K562 (cell line): ENCODE results near the gene CLTA. TPM values are rescaled to one million over a fixed set of nuclear protein-coding genes. Genes with fewer than 3 reads are reported as not detected.

Source experiments
- ATAC-seq: fragments of 200-7000 bp; cut with Tn5 transposase; 3 replicates; pipeline ENCODE4 v1.9.1; 2020; ENCODE audit warnings: moderate library complexity
- BruUV-seq: library from RNA; stranded (reverse); fragments of 400-500 nt; replicated peaks from 2 replicates; lab custom pipeline; 2021; lab: Mats Ljungman, UMichigan
- CTCF ChIA-PET: fragments of 300-600 bp; formaldehyde crosslinking; extraction: SDS; loops from one replicate; lab custom pipeline; 2021; ENCODE audit warnings: low intra/inter-chr PET ratio; lab: Yijun Ruan, JAX
- POLR2A ChIA-PET: fragments of 300-600, 350-650 bp; sonication (Branson Sonifier 250); formaldehyde crosslinking; extraction: SDS; loops from one replicate; lab custom pipeline; 2021; ENCODE audit warnings: antibody characterized with exemption, inconsistent platforms; lab: Yijun Ruan, JAX
- DNase-seq, 4 experiments: peaks; one replicate each; pipeline versions ENCODE4 v3.0.0 to v3.0.0-alpha.2; 2011 to 2018; ENCODE audit warnings: low spot score in 3 of 4, mixed read lengths in 3 of 4; ENCODE audit errors: extremely low read depth in 1 of 4
- FAIRE-seq: peaks from 2 replicates; lab custom pipeline; 2011; peaks lifted over from hg19 to GRCh38; lab: Jason Lieb, UNC
- H2AFZ ChIP-seq: 2 replicates; pipeline ENCODE4 v1.6.0; 2011; ENCODE audit warnings: low read depth, low read length, control low read depth, inconsistent platforms
- H3K27ac ChIP-seq: fragments of 200-600 bp; 3 replicates; pipeline ENCODE4 v1.8.0; 2011; ENCODE audit warnings: low read depth, mild to moderate bottlenecking, control low read depth, inconsistent platforms, low read length, moderate library complexity, mixed read lengths; ENCODE audit errors: extremely low read depth
- H3K27me3 ChIP-seq, 2 experiments: fragments of 300-600 bp in 1 of 2; 2 replicates in 1 of 2; 3 replicates in 1 of 2; pipeline versions ENCODE4 v1.6.0 to v1.8.0; 2011; ENCODE audit warnings: inconsistent platforms in 2 of 2, low read length in 2 of 2, mild to moderate bottlenecking in 1 of 2, mixed read lengths in 1 of 2, moderate library complexity in 1 of 2; ENCODE audit not compliant: control insufficient read depth in 2 of 2, insufficient read depth in 2 of 2
- H3K36me3 ChIP-seq: fragments of 300-600 bp; 3 replicates; pipeline ENCODE4 v1.8.0; 2011; ENCODE audit warnings: mild to moderate bottlenecking, low read length, inconsistent platforms; ENCODE audit not compliant: control insufficient read depth, insufficient read depth
- H3K4me1 ChIP-seq, 2 experiments: fragments of 200-600 bp in 1 of 2; replicated peaks in 1 of 2; 2 replicates in 1 of 2; 3 replicates in 1 of 2; pipeline versions ENCODE4 v1.5.1 to v1.8.0; 2011; ENCODE audit warnings: inconsistent platforms in 2 of 2, low read length in 2 of 2, mild to moderate bottlenecking in 1 of 2, mixed read lengths in 1 of 2, moderate library complexity in 1 of 2; ENCODE audit not compliant: control insufficient read depth in 2 of 2, insufficient read depth in 2 of 2
- H3K4me2 ChIP-seq: 2 replicates; pipeline ENCODE4 v1.6.1; 2011; ENCODE audit warnings: low read length, control low read depth, inconsistent platforms, mixed read lengths; ENCODE audit not compliant: insufficient read depth
- H3K4me3 ChIP-seq: fragments of 200-600 bp; sonication (generic), shearing (Covaris generic); 2 replicates; pipeline ENCODE4 v1.5.1; 2016; ENCODE audit warnings: control low read depth, inconsistent platforms
- H3K79me2 ChIP-seq: fragments of 200-600 bp; 3 replicates; pipeline ENCODE4 v1.8.0; 2011; ENCODE audit warnings: low read length, inconsistent platforms; ENCODE audit not compliant: control insufficient read depth, insufficient read depth
- H3K9ac ChIP-seq, 2 experiments: 2 replicates each; pipeline versions ENCODE4 v1.6.0 to v1.6.1; 2011; ENCODE audit warnings: low read depth in 2 of 2, low read length in 2 of 2, control low read depth in 1 of 2, inconsistent platforms in 1 of 2, mild to moderate bottlenecking in 1 of 2, mixed read lengths in 1 of 2; ENCODE audit not compliant: insufficient read depth in 1 of 2
- H3K9me1 ChIP-seq: one replicate; pipeline ENCODE4 v1.6.0; 2011; ENCODE audit warnings: inconsistent platforms, mild to moderate bottlenecking, low read length, moderate library complexity; ENCODE audit not compliant: control insufficient read depth, insufficient read depth
- H3K9me3 ChIP-seq: replicated peaks from 2 replicates; pipeline ENCODE4 v1.5.1; 2011; ENCODE audit warnings: low read depth, low read length, inconsistent platforms; ENCODE audit not compliant: control insufficient read depth, insufficient read depth
- H4K20me1 ChIP-seq: replicated peaks from 2 replicates; pipeline ENCODE4 v1.6.1; 2011; ENCODE audit warnings: low read length, inconsistent platforms, mixed read lengths; ENCODE audit not compliant: control insufficient read depth, insufficient read depth
- ADNP ChIP-seq: fragments of 200-800 bp; sonication (Bioruptor generic); IDR thresholded peaks from 2 replicates; pipeline ENCODE4 v1.6.1; 2016; ENCODE audit warnings: missing genetic modification characterization, missing compliant biosample characterization
- CCAR2 ChIP-seq: fragments of 200-400 bp; formaldehyde crosslinking; IDR thresholded peaks from 2 replicates; pipeline ENCODE4 v1.6.1; 2017; ENCODE audit warnings: mild to moderate bottlenecking, low read depth, low read length
- CSDE1 ChIP-seq, 2 experiments: fragments of 450-650 bp; IDR thresholded peaks; 2 replicates each; pipeline ENCODE4 v1.6.1; 2016; ENCODE audit warnings: mild to moderate bottlenecking in 1 of 2
- CTCF ChIP-seq, 3 experiments: IDR thresholded peaks in 2 of 3; conservative IDR thresholded peaks in 1 of 3; 2 replicates each; pipeline ENCODE4 v1.5.1; 2011 to 2012; ENCODE audit warnings: low read length in 3 of 3, mild to moderate bottlenecking in 3 of 3, control low read depth in 2 of 3, improper control_type of control experiment in 1 of 3, inconsistent platforms in 1 of 3, low read depth in 1 of 3, mixed read lengths in 1 of 3, moderate library complexity in 1 of 3; ENCODE audit not compliant: insufficient read depth in 2 of 3
- ERF ChIP-seq: fragments of 450-650 bp; formaldehyde crosslinking; IDR thresholded peaks from 2 replicates; pipeline ENCODE4 v1.4.0; 2020; ENCODE audit warnings: mild to moderate bottlenecking, mixed read lengths
- ETV1 ChIP-seq: fragments of 450-650 bp; conservative IDR thresholded peaks from 2 replicates; pipeline ENCODE4 v1.6.1; 2016; ENCODE audit warnings: missing genetic modification characterization, control low read depth, low read depth, missing compliant biosample characterization
- GATAD2A ChIP-seq: fragments of 450-650 bp; IDR thresholded peaks from 2 replicates; pipeline ENCODE4 v1.6.1; 2017
- POLR2G ChIP-seq: fragments of 200-400 bp; formaldehyde crosslinking; IDR thresholded peaks from 2 replicates; pipeline ENCODE4 v1.6.1; 2017; ENCODE audit warnings: low read depth, mild to moderate bottlenecking, antibody characterized with exemption, low read length, moderate library complexity
- PRMT5 ChIP-seq: sonication (generic); formaldehyde crosslinking; IDR thresholded peaks from 2 replicates; pipeline ENCODE4 v1.5.0; 2020; ENCODE audit warnings: missing genetic modification reagents
- SIN3B ChIP-seq: fragments of 450-650 bp; IDR thresholded peaks from 2 replicates; pipeline ENCODE4 v1.6.1; 2017; ENCODE audit warnings: low read depth, mild to moderate bottlenecking, moderate library complexity
- SIRT6 ChIP-seq: IDR thresholded peaks from one replicate; pipeline ENCODE4 v1.6.1; 2012; ENCODE audit warnings: low read depth, mild to moderate bottlenecking, control low read depth, inconsistent platforms, low read length, moderate library complexity
- TAF1 ChIP-seq: IDR thresholded peaks from 2 replicates; pipeline ENCODE4 v1.6.1; 2011; ENCODE audit warnings: mild to moderate bottlenecking, low read length, moderate library complexity; ENCODE audit not compliant: insufficient read depth, control insufficient read depth, severe bottlenecking; ENCODE audit errors: extremely low read depth
- TCFL5 ChIP-seq: fragments of 250-450 bp; sonication (Bioruptor Pico); conservative IDR thresholded peaks from 2 replicates; pipeline ENCODE4 v1.6.1; 2021; ENCODE audit warnings: mild to moderate bottlenecking, moderate library complexity, matching md5 sums
- THRA ChIP-seq: fragments of 450-650 bp; IDR thresholded peaks from 2 replicates; pipeline ENCODE4 v1.6.1; 2017; ENCODE audit warnings: mild to moderate bottlenecking, moderate library complexity
- ZBTB12 ChIP-seq: fragments of 250-450 bp; sonication (Bioruptor Pico); IDR thresholded peaks from 2 replicates; pipeline ENCODE4 v1.4.0; 2020
- ZBTB49 ChIP-seq: sonication (generic); formaldehyde crosslinking; IDR thresholded peaks from 2 replicates; pipeline ENCODE4 v1.8.0; 2022; ENCODE audit warnings: missing genetic modification reagents, mild to moderate bottlenecking, borderline replicate concordance
- ZNF707 ChIP-seq: fragments of 250-450 bp; sonication (Bioruptor Pico); conservative IDR thresholded peaks from 2 replicates; pipeline ENCODE4 v1.8.0; 2022; ENCODE audit warnings: inconsistent platforms, mild to moderate bottlenecking, moderate library complexity
- WGBS: fragments of 100-300 bp; shearing (Covaris generic); methylation state at CpG from one replicate; pipeline ENCODE4 v1.1.6; 2016; ENCODE audit warnings: low coverage, mixed read lengths; ENCODE audit not compliant: insufficient coverage; ENCODE audit errors: missing lambda C conversion rate; 5-methylcytosine and 5-hydroxymethylcytosine counted together
- in situ Hi-C: fragments of 300-500 bp; cut with MboI; formaldehyde crosslinking; loops from 4 replicates; pipeline ENCODE4 v1.15.0; 2018; ENCODE audit warnings: inconsistent platforms, mixed read lengths
- intact Hi-C: fragments of 100-400 bp; cut with micrococcal nuclease; formaldehyde crosslinking; loops from 2 replicates; pipeline ENCODE4 v1.14.2; 2022
- polyA plus RNA-seq, 8 experiments: library from polyadenylated mRNA; depleted of rRNA in 4 of 8; stranded (reverse) in 5 of 8; unstranded in 3 of 8; fragments of >200 nt; fragmentation: Nextera tagmentation in 2 of 8; fragmentation: Illumina TruSeq in 1 of 8; extraction: Ambion mirVana in 2 of 8; extraction: Trizol in 1 of 8; gene quantifications; 2 replicates each; pipeline versions ENCODE4 v1.2.1 to v1.2.3, GENCODE V29; 2011 to 2014; ENCODE audit warnings: inconsistent platforms in 1 of 8, missing spikeins in 1 of 8
- total RNA-seq, 7 experiments: library from RNA; depleted of rRNA in 6 of 7; stranded (reverse); fragments of >200 nt in 6 of 7; fragmentation: Illumina TruSeq in 2 of 7; extraction: Trizol in 2 of 7; gene quantifications; 2 replicates each; pipeline versions ENCODE4 v1.2.1 to v1.2.3, GENCODE V29; 2011 to 2021; ENCODE audit warnings: low replicate concordance in 1 of 7

Gene CLTA
- total and polyA plus RNA-seq, 9 of the 15 experiments (the other 6 are each of a cell fraction or from before 2014, with no cell fraction given) = 37.8 to 219 (median 144) TPM

GRCh38 chr9:36149197-36149596 is 41.5 kb upstream of the CLTA start:
- H3K9me3 ChIP-seq = no peaks in the 10 kb centered on the region
- ChIA-PET CTCF (no interaction called here), POLR2A (interaction anchor here (1.4 to 1.5 kb wide), 2 partner anchors 12 to 66 kb away, joined by 3 to 5 read pairs; partner anchors contain the start of gene GLIPR2)
- no peaks in the 10 kb centered on the region for H4K20me1 ChIP-seq
- no peak overlapping the region for H3K27ac ChIP-seq
- in situ Hi-C loops (no loop called here), intact Hi-C loops (no loop called here)
- BruUV-seq = no TSS peak
- 47% methylated on average over 4 of the region's 4 CpGs for WGBS
- H3K9ac ChIP-seq = peak overlapping the region in 1 of 2 experiments; percentile 52; a peak in 1 of 4 replicates
- no peaks in the 10 kb centered on the region for H3K79me2 ChIP-seq
- H3K9me1 ChIP-seq = no peaks in the 10 kb centered on the region
- FAIRE-seq = no peak
- no peak for ATAC-seq
- H3K4me1 ChIP-seq = peaks cover 4 to 21% of the 10 kb centered on the region in 2 experiments; a peak in 4 of 5 replicates
- H3K4me3 ChIP-seq = no peak overlapping the region
- no peaks in the 10 kb centered on the region for H3K27me3 ChIP-seq
- H3K4me2 ChIP-seq = no peak overlapping the region
- DNase-seq = no peak
- no peak overlapping the region for H2AFZ ChIP-seq
- no peaks in the 10 kb centered on the region for H3K36me3 ChIP-seq
- TF ChIP-seq ETV1 (tag) = no peak
- TF ChIP-seq CCAR2 = no peak
- TF ChIP-seq CTCF (IDR thresholded peaks at IDR 0.05 in 2 of 3, conservative IDR thresholded peaks at IDR 0.05 in 1 of 3; ENCODE audit: insufficient read depth in 2 of 3, low read depth in 1 of 3, low read length in 3 of 3) = no peak
- TF ChIP-seq GATAD2A = no peak
- TF ChIP-seq ZNF707 = no peak
- no peak for TF ChIP-seq ZBTB49 (CRISPR knock-in tag)
- TF ChIP-seq TAF1 = no peak
- TF ChIP-seq ZBTB12 (CRISPR knock-in tag) = no peak
- TF ChIP-seq CSDE1 (IDR thresholded peaks at IDR 0.05) = no peak
- no peak for TF ChIP-seq TCFL5 (CRISPR knock-in tag)
- TF ChIP-seq THRA = no peak
- TF ChIP-seq PRMT5 = no peak
- TF ChIP-seq POLR2G = no peak
- TF ChIP-seq ERF (CRISPR knock-in tag) = no peak
- TF ChIP-seq ADNP (tag) = no peak
- TF ChIP-seq SIRT6 = no peak
- no peak for TF ChIP-seq SIN3B
